ENCODE results near the gene RUNX2.
"Not testable (repeated sequence)": the region's sequence is repeated elsewhere in the genome, so short reads cannot be mapped to it uniquely, and the experiment has no call there.

RUNX2 gene

DNA sequence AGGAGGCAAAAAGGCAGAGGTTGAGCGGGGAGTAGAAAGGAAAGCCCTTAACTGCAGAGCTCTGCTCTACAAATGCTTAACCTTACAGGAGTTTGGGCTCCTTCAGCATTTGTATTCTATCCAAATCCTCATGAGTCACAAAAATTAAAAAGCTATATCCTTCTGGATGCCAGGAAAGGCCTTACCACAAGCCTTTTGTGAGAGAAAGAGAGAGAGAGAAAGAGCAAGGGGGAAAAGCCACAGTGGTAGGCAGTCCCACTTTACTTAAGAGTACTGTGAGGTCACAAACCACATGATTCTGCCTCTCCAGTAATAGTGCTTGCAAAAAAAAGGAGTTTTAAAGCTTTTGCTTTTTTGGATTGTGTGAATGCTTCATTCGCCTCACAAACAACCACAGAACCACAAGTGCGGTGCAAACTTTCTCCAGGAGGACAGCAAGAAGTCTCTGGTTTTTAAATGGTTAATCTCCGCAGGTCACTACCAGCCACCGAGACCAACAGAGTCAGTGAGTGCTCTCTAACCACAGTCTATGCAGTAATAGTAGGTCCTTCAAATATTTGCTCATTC is at the start of gene RUNX2:
Gene RUNX2 (plus strand): TSS at position 375 of the 567 bp plus-strand sequence. CDS start 397 bp downstream, outside the sequence.
- Histone ChIP-seq H3K4me1 (ENCODE audit: insufficient read depth, low read length) (no peaks in the 10 kb centered on the region), H3K36me3 (ENCODE audit: insufficient read depth, low read length) (no peaks in the 10 kb centered on the region), H3K9ac (ENCODE audit: low read depth, low read length) (peak within 1 kb of the TSS; percentile 32; the same call in 1 of the 2 replicates), H3K9me3 (ENCODE audit: control insufficient read depth, insufficient read depth, low read length) (no peaks in the 10 kb centered on the region)

DNA sequence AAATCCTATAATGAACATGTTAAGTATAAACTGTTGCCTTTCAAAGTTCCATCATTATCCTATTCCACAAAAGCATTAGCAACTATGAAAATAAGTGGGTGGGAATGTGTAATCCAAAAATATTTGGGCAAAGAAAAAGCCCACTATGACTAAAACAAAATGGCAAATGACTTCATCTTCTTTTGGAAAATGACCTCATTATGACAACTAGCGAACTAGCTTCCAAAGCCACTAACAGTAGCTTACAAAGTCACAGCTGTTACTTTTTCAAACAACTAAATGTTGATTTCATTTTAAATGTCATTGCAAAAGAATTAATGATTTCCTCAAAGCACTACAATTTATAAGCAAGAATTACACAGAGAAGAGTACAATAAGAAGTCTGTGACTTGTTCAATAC is 49.8 kb upstream of the RUNX2 start:
- Histone ChIP-seq H3K4me1 (ENCODE audit: insufficient read depth, low read length) (no peaks in the 10 kb centered on the region), H3K36me3 (ENCODE audit: insufficient read depth, low read length) (no peaks in the 10 kb centered on the region), H3K9me3 (ENCODE audit: control insufficient read depth, insufficient read depth, low read length) (peaks cover 3% of the 10 kb centered on the region), H3K9ac (ENCODE audit: low read depth, low read length) (no peak overlapping the region)

DNA sequence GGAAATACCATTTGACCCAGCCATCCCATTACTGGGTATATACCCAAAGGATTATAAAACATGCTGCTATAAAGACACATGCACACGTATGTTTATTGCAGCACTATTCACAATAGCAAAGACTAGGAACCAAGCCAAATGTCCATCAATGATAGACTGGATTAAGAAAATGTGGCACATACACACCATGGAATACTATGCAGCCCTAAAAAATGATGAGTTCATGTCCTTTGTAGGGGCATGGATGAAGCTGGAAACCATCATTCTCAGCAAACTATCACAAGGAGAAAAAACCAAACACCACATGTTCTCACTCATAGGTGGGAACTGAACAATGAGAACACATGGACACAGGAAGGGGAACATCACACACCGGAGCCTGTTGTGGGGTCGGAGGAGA is 41.4 kb upstream of the RUNX2 start:
- H3K4me1 ChIP-seq (ENCODE audit: insufficient read depth, low read length); H3K36me3 ChIP-seq (ENCODE audit: insufficient read depth, low read length); H3K9ac ChIP-seq (ENCODE audit: low read depth, low read length); H3K9me3 ChIP-seq (ENCODE audit: control insufficient read depth, insufficient read depth, low read length): not testable (repeated sequence)

DNA sequence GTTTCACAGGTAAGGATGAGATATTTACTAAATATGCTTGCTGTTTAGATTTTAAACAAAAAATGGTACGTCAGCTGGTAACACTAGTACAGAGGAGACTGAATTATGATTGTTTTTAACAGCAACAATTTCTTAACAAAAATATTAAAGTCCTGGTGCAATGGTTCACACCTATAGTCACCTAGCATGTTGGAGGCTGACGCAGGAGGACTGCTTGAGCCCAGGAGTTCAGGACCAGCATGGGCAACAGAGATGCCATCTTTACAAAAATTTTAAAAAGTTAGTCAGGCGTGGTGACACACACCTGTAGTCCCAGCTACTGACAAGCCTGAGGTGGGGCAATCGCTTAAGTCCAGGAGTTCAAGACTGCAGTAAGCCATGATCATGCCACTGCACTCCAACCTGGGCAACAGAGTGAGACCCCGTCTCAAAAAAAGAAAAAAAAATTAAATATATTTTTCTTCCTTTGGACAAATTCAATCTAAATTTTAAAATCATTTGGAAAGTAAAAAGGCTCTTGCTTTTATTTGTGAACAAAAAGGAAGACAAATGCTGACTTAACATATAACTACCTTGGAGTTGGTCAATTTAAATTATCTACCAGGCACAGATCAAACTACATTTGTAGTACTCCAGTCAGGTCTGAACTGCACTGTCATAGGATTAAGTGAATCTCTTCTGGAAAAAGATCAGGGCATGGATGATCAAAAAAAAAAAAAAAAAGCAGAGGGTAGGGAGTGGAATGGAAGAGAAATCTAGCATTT is 38.2 kb upstream of the RUNX2 start:
- Histone ChIP-seq H3K36me3 (ENCODE audit: insufficient read depth, low read length) (peaks cover 5% of the 10 kb centered on the region; the same call in 1 of the 2 replicates), H3K9ac (ENCODE audit: low read depth, low read length) (no peak overlapping the region), H3K9me3 (ENCODE audit: control insufficient read depth, insufficient read depth, low read length) (peaks cover 4% of the 10 kb centered on the region; the same call in 1 of the 2 replicates), H3K4me1 (ENCODE audit: insufficient read depth, low read length) (no peaks in the 10 kb centered on the region)

DNA sequence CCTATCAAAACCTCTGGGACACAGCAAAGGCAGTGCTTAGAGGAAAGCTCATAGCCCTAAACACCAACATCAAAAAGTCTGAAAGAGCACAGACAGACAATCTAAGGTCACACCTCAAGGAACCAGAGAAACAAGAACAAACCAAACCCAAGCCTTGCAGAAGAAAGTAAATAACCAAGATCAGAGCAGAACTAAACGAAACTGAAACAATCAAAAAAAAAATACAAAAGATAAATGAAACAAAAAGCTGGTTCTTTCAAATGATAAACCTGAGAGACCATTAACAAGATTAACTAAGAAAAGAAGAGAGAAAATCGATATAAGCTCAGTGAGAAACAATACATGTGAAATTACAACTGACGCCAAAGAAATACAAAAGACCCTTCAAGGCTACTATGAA is 34.8 kb upstream of the RUNX2 start:
- H3K9ac ChIP-seq (ENCODE audit: low read depth, low read length): no peak overlapping the region
- no peaks in the 10 kb centered on the region for H3K4me1 ChIP-seq (ENCODE audit: insufficient read depth, low read length)
- peaks cover 4% of the 10 kb centered on the region; the same call in 1 of the 2 replicates for H3K9me3 ChIP-seq (ENCODE audit: control insufficient read depth, insufficient read depth, low read length)
- peaks cover 5% of the 10 kb centered on the region; the same call in 1 of the 2 replicates for H3K36me3 ChIP-seq (ENCODE audit: insufficient read depth, low read length)

DNA sequence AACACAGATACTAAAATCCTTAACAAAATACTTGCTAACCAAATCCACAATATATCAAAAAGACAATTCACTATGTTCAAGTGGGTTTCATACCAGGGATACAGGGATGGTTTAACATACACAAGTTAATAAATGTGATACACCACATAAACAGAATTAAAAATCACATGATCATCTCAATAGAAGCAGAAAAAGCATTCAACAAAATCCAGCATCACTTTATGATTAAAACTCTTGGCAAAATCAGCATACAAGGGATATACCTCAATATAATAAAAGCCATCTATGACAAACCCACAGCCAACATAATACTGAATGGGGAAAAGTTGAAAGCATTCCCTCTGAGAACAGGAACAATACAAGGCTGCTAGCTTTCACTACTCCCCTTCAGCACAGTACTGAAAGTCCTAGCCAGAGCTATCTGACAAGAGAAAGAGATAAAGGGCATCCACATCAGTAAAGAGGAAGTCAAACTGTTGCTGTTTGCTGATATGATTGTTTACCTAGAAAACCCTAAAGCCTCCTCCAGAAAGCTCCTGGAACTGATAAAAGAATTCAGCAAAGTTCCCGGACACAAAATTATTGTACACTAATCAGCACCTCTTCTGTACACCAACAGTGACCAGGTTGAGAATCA is 33.9 kb upstream of the RUNX2 start:
- not testable (repeated sequence) for H3K9me3 ChIP-seq (ENCODE audit: control insufficient read depth, insufficient read depth, low read length); H3K4me1 ChIP-seq (ENCODE audit: insufficient read depth, low read length); H3K9ac ChIP-seq (ENCODE audit: low read depth, low read length); H3K36me3 ChIP-seq (ENCODE audit: insufficient read depth, low read length)

DNA sequence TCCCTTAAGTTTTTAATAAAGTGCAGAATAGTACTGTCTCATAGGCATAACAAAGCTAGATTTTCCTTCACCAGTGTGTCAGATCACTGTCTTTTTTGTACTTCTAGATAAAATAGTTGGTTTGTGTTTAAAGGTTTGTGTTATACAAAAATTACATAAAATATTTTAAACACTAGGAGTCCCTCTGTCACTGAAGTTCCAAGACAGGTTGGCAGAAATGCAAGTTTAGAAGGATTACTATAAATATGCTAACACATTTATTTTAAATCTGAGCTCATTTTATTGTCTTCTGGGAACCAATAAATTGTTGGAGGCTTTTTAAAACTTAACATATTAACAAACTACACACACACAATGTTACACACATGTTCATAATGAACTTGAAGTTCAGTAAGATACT is 30.8 kb upstream of the RUNX2 start:
- Histone ChIP-seq H3K9me3 (ENCODE audit: control insufficient read depth, insufficient read depth, low read length) (no peaks in the 10 kb centered on the region), H3K36me3 (ENCODE audit: insufficient read depth, low read length) (no peaks in the 10 kb centered on the region), H3K4me1 (ENCODE audit: insufficient read depth, low read length) (no peaks in the 10 kb centered on the region), H3K9ac (ENCODE audit: low read depth, low read length) (no peak overlapping the region)

DNA sequence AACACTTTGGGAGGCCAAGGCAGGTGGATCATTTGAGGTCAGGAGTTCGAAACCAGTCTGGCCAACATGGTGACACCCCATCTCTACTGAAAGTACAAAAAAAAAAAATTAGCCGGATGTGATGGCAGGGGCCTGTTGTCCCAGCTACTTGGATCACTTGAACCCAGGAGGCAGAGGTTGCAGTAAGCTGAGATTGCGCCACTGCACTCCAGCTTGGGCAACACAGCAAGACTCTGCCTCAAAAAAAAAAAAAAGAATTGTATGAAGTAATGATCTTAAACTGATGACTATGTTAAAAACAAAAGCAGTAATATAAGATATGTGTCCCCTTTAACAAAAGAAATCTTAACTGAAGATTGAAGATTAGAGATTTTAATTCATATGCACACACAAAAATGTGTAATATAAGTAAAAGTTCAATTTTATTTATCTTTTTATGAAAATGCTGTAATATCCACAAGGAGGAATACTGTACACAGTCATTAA is 29.0 kb upstream of the RUNX2 start:
- no peaks in the 10 kb centered on the region for H3K4me1 ChIP-seq (ENCODE audit: insufficient read depth, low read length)

DNA sequence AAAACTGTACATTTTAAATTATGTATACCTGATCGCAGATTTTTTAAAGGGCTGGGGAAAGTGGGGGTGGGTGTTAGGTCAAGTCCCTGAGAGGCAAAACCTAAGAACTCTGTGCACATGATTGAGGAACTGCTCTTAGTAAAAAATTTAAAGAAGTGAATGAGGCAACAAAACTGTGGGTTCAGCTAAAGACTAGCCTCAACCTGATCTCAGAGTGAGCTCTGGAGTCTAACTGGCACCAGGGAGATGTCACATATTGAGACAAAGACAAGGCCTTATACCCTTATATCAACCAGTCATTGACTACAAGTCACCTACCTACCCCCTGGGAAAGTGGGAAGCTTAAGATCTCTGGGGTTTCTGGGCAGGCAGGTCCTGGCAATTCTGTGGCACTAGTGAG is 27.4 kb upstream of the RUNX2 start:
- Histone ChIP-seq H3K4me1 (ENCODE audit: insufficient read depth, low read length) (no peaks in the 10 kb centered on the region), H3K9me3 (ENCODE audit: control insufficient read depth, insufficient read depth, low read length) (no peaks in the 10 kb centered on the region; the same call in 1 of the 2 replicates), H3K9ac (ENCODE audit: low read depth, low read length) (no peak overlapping the region), H3K36me3 (ENCODE audit: insufficient read depth, low read length) (no peaks in the 10 kb centered on the region)

More for the DNA sequence above, 29.0 kb upstream of the RUNX2 start:
- no peak overlapping the region for H3K9ac ChIP-seq (ENCODE audit: low read depth, low read length)
- no peaks in the 10 kb centered on the region; the same call in 1 of the 2 replicates for H3K9me3 ChIP-seq (ENCODE audit: control insufficient read depth, insufficient read depth, low read length)
- H3K36me3 ChIP-seq (ENCODE audit: insufficient read depth, low read length): no peaks in the 10 kb centered on the region

DNA sequence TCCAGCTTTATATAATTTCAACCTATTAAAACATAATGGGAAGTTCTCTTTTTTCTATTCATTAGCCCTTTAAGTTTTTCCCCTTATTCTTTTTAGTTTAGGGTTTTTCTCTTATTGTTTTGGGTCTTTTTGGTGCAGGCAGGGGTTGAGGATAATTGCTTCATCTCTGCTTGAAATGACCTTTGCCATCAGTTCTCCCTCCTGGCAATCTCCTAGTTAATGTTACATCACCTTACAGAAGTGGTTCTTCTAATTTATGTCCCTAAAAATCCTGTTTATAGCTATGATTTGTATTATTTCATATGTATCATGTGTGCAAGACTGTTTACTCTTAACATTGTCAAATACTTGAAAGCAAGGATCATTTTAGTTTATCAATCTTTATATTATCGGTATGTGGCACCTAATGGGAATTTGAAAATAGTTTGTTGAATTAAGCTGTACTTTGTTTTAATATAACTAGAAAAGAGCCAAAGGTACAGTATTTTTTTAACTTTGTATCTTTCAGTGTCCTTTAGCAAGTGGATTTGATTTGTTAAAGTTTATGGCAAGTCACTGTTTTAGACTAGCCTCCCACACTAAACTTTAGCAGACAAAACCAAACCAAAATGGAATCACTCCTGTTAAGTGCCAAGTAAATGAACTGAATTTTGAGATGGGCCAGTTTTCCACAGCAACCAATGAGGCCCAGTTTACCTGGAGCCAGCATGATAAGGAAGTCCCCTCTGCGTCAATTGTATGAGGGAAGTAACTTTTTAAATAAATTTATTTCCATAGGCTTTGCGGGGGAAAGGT is 26.6 kb upstream of the RUNX2 start:
- no peaks in the 10 kb centered on the region for H3K36me3 ChIP-seq (ENCODE audit: insufficient read depth, low read length)
- H3K9ac ChIP-seq (ENCODE audit: low read depth, low read length): no peak overlapping the region
- no peaks in the 10 kb centered on the region for H3K4me1 ChIP-seq (ENCODE audit: insufficient read depth, low read length)
- peaks cover 3% of the 10 kb centered on the region for H3K9me3 ChIP-seq (ENCODE audit: control insufficient read depth, insufficient read depth, low read length)

DNA sequence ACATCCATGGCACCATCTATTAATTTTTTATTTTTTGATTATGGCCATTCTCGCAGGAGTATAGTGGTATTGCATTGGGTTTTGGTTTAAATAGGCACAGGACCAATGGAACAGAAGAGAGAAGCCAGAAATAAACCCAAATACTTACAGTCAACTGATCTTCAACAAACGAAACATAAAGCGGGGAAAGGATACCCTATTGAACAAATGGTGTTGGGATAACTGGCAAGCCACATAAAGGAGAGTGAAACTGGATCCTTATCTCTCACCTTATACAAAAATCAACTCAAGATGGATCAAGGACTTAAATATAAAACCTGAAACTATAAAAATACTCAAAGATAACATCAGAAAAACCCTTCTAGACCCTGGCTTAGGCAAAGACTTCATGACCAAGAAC is 25.3 kb upstream of the RUNX2 start:
- Histone ChIP-seq H3K4me1 (ENCODE audit: insufficient read depth, low read length) (no peaks in the 10 kb centered on the region), H3K9ac (ENCODE audit: low read depth, low read length) (no peak overlapping the region), H3K9me3 (ENCODE audit: control insufficient read depth, insufficient read depth, low read length) (peaks cover 6% of the 10 kb centered on the region), H3K36me3 (ENCODE audit: insufficient read depth, low read length) (no peaks in the 10 kb centered on the region)

DNA sequence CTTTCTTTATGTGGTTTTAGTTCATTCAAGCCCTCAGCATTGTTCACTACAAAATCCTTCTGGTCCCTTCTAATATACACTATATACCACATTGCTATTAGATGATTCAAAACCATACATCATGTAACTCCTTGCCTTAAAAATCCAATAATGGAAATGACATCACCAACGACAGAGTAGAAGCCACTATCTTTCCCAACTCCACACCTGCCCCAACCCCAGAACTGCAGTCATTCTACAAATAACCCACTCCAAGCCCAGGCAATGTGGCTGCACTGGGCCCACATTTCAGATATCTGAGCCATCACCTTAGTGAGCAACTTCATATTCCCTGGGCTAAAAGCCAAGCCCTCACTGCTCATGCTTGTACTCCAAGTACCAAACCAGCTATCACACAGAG is 22.6 kb upstream of the RUNX2 start:
- Histone ChIP-seq H3K4me1 (ENCODE audit: insufficient read depth, low read length) (no peaks in the 10 kb centered on the region), H3K9me3 (ENCODE audit: control insufficient read depth, insufficient read depth, low read length) (peaks cover 6% of the 10 kb centered on the region), H3K36me3 (ENCODE audit: insufficient read depth, low read length) (no peaks in the 10 kb centered on the region), H3K9ac (ENCODE audit: low read depth, low read length) (no peak overlapping the region)

DNA sequence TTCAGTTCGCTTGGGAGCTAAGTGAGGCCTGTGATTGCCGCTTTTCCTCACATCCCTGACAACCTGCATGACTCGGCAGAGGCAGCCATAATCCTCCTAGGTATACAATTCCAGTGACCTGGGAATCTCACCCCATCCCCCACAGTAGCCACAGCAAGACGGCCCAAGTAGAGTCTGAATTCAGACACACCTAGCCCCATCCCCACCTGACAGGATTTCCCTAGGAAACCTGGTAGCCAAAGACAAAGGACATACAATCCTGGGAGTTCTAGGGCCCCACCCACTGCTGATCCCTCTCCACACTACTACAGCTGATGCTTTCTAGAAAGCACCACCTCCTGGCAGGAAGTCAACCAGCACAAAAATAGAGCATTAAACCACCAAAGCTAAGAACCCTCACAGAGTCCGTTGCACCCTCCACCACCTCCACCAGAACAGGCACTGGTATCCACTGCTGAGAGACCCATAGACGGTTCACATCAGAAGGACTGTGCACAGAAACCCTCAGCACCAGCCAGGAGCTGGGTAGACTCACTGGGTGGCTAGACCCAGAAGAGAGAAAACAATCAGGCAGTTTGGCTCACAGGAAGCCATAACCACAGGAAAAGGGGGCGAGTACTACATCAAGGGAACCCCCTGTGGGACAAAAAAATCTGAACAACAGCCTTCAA is 17.9 kb upstream of the RUNX2 start:
- Histone ChIP-seq H3K36me3 (ENCODE audit: insufficient read depth, low read length) (no peaks in the 10 kb centered on the region), H3K9ac (ENCODE audit: low read depth, low read length) (no peak overlapping the region), H3K9me3 (ENCODE audit: control insufficient read depth, insufficient read depth, low read length) (peaks cover 6% of the 10 kb centered on the region), H3K4me1 (ENCODE audit: insufficient read depth, low read length) (no peaks in the 10 kb centered on the region)

DNA sequence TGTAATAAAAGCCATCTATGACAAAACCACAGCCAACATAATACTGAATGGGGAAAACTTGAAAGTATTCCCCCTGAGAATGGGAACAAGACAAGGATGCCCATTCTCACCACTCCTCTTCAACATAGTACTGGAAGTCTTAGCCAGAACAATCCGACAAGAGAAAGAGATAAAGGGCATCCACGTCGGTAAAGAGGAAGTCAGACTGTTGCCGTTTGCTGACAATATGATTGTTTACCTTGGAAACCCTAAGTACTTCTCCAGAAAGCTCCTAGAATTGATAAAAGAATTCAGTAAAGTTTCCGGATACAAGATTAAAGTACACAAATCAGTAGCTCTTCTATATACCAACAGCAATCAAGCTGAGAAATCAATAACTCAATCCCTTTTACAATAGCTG is 14.0 kb upstream of the RUNX2 start:
- H3K36me3 ChIP-seq (ENCODE audit: insufficient read depth, low read length): no peaks in the 10 kb centered on the region
- H3K4me1 ChIP-seq (ENCODE audit: insufficient read depth, low read length): no peaks in the 10 kb centered on the region
- no peak overlapping the region for H3K9ac ChIP-seq (ENCODE audit: low read depth, low read length)
- no peaks in the 10 kb centered on the region; the same call in none of the 2 replicates for H3K9me3 ChIP-seq (ENCODE audit: control insufficient read depth, insufficient read depth, low read length)

All from ES-I3 (cell line).